ENCODE results near the gene C1QTNF7. TPM values are rescaled to one million over a fixed set of nuclear protein-coding genes. Genes with fewer than 3 reads are reported as not detected.

C1QTNF7 gene
- polyA plus RNA-seq, 1 of the 3 experiments (the other 2 are of a cell fraction) = not detected

DNA sequence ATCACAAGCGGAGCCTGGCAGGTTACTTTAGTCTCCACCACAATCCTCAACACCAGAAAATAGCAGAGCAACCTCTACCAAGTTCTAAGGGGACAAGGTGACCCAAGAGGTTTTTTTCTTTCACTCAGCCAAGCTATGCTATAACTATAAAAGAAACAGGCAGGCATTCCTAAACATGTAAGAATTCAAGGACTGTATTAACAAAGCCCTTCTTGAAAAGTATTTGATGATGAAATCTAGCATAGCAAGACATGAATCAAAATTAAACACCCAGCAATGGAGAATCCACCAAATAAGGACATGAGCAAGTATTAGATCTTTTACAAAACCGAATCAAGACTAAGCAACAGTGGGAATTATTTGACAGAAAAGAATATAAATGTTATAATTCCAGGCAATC, 25.7 kb upstream of the C1QTNF7 start:
- peak overlapping the region in 1 of 2 experiments; percentile 30; a peak in 1 of 4 replicates for H3K27ac ChIP-seq (ENCODE audit: low read depth in 2 of 2, low read length in 1 of 2)
- no peak overlapping the region for H3K9ac ChIP-seq
- no peaks in the 10 kb centered on the region for H3K79me2 ChIP-seq (ENCODE audit: insufficient read depth)
- TF ChIP-seq MAX (IDR thresholded peaks at IDR 0.05; ENCODE audit: low read depth) (no peak), MXI1 (IDR thresholded peaks at IDR 0.05; ENCODE audit: low read depth, low read length) (no peak), MEF2A (IDR thresholded peaks at IDR 0.05; ENCODE audit: borderline replicate concordance, low read depth) (no peak), RFX5 (IDR thresholded peaks at IDR 0.05; ENCODE audit: low read length) (no peak), TAF1 (IDR thresholded peaks at IDR 0.05; ENCODE audit: borderline replicate concordance, low read depth, low read length) (no peak), YY1 (IDR thresholded peaks at IDR 0.05; ENCODE audit: low read depth) (no peak), ELF1 (IDR thresholded peaks at IDR 0.05) (no peak), NFIC (IDR thresholded peaks at IDR 0.05; ENCODE audit: borderline replicate concordance) (no peak)
- TF ChIP-seq, protein P1, sequence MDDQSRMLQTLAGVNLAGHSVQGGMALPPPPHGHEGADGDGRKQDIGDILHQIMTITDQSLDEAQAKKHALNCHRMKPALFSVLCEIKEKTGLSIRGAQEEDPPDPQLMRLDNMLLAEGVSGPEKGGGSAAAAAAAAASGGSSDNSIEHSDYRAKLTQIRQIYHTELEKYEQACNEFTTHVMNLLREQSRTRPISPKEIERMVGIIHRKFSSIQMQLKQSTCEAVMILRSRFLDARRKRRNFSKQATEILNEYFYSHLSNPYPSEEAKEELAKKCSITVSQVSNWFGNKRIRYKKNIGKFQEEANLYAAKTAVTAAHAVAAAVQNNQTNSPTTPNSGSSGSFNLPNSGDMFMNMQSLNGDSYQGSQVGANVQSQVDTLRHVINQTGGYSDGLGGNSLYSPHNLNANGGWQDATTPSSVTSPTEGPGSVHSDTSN (IDR thresholded peaks at IDR 0.05) = no peak
- TF ChIP-seq, protein P2, sequence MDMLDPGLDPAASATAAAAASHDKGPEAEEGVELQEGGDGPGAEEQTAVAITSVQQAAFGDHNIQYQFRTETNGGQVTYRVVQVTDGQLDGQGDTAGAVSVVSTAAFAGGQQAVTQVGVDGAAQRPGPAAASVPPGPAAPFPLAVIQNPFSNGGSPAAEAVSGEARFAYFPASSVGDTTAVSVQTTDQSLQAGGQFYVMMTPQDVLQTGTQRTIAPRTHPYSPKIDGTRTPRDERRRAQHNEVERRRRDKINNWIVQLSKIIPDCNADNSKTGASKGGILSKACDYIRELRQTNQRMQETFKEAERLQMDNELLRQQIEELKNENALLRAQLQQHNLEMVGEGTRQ (IDR thresholded peaks at IDR 0.05; ENCODE audit: borderline replicate concordance, low read depth, low read length) = no peak
- TF ChIP-seq, protein P3, sequence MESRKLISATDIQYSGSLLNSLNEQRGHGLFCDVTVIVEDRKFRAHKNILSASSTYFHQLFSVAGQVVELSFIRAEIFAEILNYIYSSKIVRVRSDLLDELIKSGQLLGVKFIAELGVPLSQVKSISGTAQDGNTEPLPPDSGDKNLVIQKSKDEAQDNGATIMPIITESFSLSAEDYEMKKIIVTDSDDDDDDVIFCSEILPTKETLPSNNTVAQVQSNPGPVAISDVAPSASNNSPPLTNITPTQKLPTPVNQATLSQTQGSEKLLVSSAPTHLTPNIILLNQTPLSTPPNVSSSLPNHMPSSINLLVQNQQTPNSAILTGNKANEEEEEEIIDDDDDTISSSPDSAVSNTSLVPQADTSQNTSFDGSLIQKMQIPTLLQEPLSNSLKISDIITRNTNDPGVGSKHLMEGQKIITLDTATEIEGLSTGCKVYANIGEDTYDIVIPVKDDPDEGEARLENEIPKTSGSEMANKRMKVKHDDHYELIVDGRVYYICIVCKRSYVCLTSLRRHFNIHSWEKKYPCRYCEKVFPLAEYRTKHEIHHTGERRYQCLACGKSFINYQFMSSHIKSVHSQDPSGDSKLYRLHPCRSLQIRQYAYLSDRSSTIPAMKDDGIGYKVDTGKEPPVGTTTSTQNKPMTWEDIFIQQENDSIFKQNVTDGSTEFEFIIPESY (IDR thresholded peaks at IDR 0.05; ENCODE audit: borderline replicate concordance, low read depth) = no peak
- TF ChIP-seq, protein P4, sequence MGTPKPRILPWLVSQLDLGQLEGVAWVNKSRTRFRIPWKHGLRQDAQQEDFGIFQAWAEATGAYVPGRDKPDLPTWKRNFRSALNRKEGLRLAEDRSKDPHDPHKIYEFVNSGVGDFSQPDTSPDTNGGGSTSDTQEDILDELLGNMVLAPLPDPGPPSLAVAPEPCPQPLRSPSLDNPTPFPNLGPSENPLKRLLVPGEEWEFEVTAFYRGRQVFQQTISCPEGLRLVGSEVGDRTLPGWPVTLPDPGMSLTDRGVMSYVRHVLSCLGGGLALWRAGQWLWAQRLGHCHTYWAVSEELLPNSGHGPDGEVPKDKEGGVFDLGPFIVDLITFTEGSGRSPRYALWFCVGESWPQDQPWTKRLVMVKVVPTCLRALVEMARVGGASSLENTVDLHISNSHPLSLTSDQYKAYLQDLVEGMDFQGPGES (IDR thresholded peaks at IDR 0.05; ENCODE audit: low read depth, low read length) = no peak
- no peak overlapping the region for H2AFZ ChIP-seq (ENCODE audit: low read depth)
- no peak overlapping the region for H3K4me2 ChIP-seq
- no peaks in the 10 kb centered on the region for H3K36me3 ChIP-seq (replicated peaks in 1 of 2; ENCODE audit: control insufficient read depth in 1 of 2, insufficient read depth in 2 of 2, low read length in 1 of 2)
- CTCF ChIA-PET = interaction anchor here (1.7 kb wide), 1 partner anchor 164 kb away, joined by 4 read pairs; no protein-coding TSS in a partner anchor
- no peaks in the 10 kb centered on the region for H3K27me3 ChIP-seq (ENCODE audit: insufficient read depth)
- H3K4me3 ChIP-seq (ENCODE audit: low read depth in 2 of 2, low read length in 1 of 2) = no peak overlapping the region
- H3K9me3 ChIP-seq = no peaks in the 10 kb centered on the region
- peaks cover 14 to 36% of the 10 kb centered on the region in 2 experiments; a peak in 3 of 4 replicates for H3K4me1 ChIP-seq (ENCODE audit: control insufficient read depth in 1 of 2, insufficient read depth in 2 of 2, low read depth in 1 of 2, low read length in 1 of 2)
- no peaks in the 10 kb centered on the region for H3K9me2 ChIP-seq
- WGBS (ENCODE audit: low lambda C conversion rate) = 74% methylated on average over 2 of the region's 2 CpGs
- no peak for DNase-seq
- POLR2A ChIA-PET = no interaction called here
- H4K20me1 ChIP-seq (ENCODE audit: insufficient read depth) = no peaks in the 10 kb centered on the region
- H3F3A ChIP-seq (replicated peaks; ENCODE audit: insufficient read depth) = no peaks in the 10 kb centered on the region

- no peaks in the 10 kb centered on the region for H4K20me1 ChIP-seq (ENCODE audit: insufficient read depth)
- no peaks in the 10 kb centered on the region for H3K36me3 ChIP-seq (replicated peaks in 1 of 2; ENCODE audit: control insufficient read depth in 1 of 2, insufficient read depth in 2 of 2, low read length in 1 of 2)
- no peak for DNase-seq
- H3K9me2 ChIP-seq = no peaks in the 10 kb centered on the region
- peaks cover 14 to 36% of the 10 kb centered on the region in 2 experiments; a peak in 3 of 4 replicates for H3K4me1 ChIP-seq (ENCODE audit: control insufficient read depth in 1 of 2, insufficient read depth in 2 of 2, low read depth in 1 of 2, low read length in 1 of 2)
- H3F3A ChIP-seq (replicated peaks; ENCODE audit: insufficient read depth) = no peaks in the 10 kb centered on the region
- ChIA-PET POLR2A (no interaction called here), CTCF (no interaction called here)
- H3K9ac ChIP-seq = no peak overlapping the region
- H3K9me3 ChIP-seq = no peaks in the 10 kb centered on the region
- no peak overlapping the region for H3K27ac ChIP-seq (ENCODE audit: low read depth in 2 of 2, low read length in 1 of 2)
- H3K4me3 ChIP-seq (ENCODE audit: low read depth in 2 of 2, low read length in 1 of 2) = no peak overlapping the region
- no peaks in the 10 kb centered on the region for H3K79me2 ChIP-seq (ENCODE audit: insufficient read depth)
- H3K27me3 ChIP-seq (ENCODE audit: insufficient read depth) = no peaks in the 10 kb centered on the region
- 97% methylated on average over 2 of the region's 2 CpGs for WGBS (ENCODE audit: low lambda C conversion rate)
- H2AFZ ChIP-seq (ENCODE audit: low read depth) = no peak overlapping the region
- H3K4me2 ChIP-seq = no peak overlapping the region
- TF ChIP-seq USF1 (IDR thresholded peaks at IDR 0.05; ENCODE audit: borderline replicate concordance, low read depth) (no peak), GATA2 (CRISPR knock-in tag; IDR thresholded peaks at IDR 0.05) (no peak), RAD21 (IDR thresholded peaks at IDR 0.05; ENCODE audit: low read length) (no peak), FOXJ3 (CRISPR knock-in tag; IDR thresholded peaks at IDR 0.05) (no peak), POLR2AphosphoS5 (IDR thresholded peaks at IDR 0.05; ENCODE audit: low read depth, low read length) (no peak), GABPA (IDR thresholded peaks at IDR 0.05; ENCODE audit: low read depth) (no peak), RXRA (IDR thresholded peaks at IDR 0.05; ENCODE audit: borderline replicate concordance, low read depth) (no peak), NRF1 (IDR thresholded peaks at IDR 0.05; ENCODE audit: low read depth, low read length) (no peak), TCF12 (IDR thresholded peaks at IDR 0.05) (no peak), NFIC (IDR thresholded peaks at IDR 0.05; ENCODE audit: borderline replicate concordance) (no peak), EZH2phosphoT487 (IDR thresholded peaks at IDR 0.05; ENCODE audit: borderline replicate concordance, low read depth) (no peak), RCOR1 (IDR thresholded peaks at IDR 0.05; ENCODE audit: low read length) (no peak), SMC3 (IDR thresholded peaks at IDR 0.05; ENCODE audit: low read depth, low read length) (no peak), CHD2 (IDR thresholded peaks at IDR 0.05; ENCODE audit: low read length, partially characterized antibody) (no peak), ELF1 (IDR thresholded peaks at IDR 0.05) (no peak)
Measured at GRCh38 chr4:15402974-15403373, 24.9 kb upstream of the C1QTNF7 start.

Data from SK-N-SH (cell line).